GM19193 (cell line): ENCODE data around the gene LYRM2.

ENCODE experiments used
- POLR2A ChIP-seq: IDR thresholded peaks from 4 replicates; pipeline ENCODE4 v1.6.1; 2011; ENCODE audit not compliant: insufficient read depth, insufficient read length; ENCODE audit errors: extremely low read depth

The LYRM2 gene

DNA sequence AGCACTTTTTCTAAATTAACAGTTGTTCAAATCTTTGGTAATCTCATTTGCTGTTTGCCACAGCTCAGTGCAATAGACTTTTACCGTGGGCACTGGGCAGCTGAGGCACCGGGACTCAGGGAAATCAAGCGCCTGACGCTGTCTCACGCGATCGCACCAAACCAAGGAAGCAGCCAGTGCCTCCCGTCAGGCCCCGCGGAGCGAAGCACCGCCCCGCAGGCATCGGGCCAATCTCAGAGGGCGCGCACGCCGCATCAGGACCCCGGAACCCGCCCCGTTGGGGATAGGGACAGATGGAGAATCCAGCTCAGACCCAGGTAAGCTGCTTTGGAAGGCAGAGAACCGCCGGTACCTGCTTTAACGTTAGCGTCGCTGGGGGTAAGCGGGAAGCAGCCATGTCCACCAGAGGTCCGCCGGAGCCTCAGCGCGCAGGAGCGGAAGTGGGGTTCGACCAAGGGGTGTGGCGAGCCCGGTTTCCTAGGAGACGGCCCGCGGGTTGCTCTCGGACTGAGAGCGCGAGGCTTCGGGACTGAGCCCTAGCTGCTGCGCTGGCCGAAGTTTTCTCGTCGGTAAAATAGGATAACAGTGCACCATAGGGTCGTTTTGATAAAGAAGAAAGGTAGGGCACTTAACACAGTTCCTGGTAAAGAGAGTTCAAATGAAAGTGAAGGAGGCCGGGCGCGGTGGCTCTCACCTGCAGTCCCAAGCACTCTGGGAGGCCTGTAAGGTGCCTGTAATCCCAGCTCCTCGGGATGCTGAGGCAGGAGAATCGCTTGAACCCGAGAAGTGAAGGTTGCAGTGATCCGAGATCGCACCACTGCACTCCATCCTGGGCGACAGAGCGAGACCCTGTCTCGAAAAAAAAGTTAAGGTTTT lies at the start of gene LYRM2:
Gene LYRM2 (minus strand): TSS at position 428 of the 876 bp plus-strand sequence. CDS start 31 bp downstream, at position 397.
- TF ChIP-seq POLR2A: peak; percentile 96

DNA sequence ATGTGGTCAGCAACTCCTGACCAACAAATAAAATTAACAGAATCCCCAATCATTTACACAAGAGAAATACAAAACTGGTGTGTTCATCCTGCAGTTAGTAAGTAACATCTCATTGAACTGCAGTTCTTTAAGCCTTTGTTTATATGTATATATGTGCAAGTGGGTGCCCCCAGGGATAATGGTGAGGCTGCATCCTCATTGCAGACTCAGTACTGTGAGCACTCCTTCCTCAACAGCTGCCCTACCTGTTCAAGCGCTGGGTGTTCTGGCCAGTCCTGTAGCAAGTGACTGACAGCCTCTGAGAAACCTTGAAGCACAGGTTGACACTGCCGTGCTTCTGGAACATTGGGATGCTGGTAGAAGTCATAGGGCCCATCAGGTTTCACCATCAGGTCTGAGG lies 49.8 kb upstream of the LYRM2 start:
- TF ChIP-seq POLR2A: no peak

GRCh38 chr6:89685311-89685710 lies 46.8 kb upstream of the LYRM2 start:
- TF ChIP-seq POLR2A: no peak

DNA sequence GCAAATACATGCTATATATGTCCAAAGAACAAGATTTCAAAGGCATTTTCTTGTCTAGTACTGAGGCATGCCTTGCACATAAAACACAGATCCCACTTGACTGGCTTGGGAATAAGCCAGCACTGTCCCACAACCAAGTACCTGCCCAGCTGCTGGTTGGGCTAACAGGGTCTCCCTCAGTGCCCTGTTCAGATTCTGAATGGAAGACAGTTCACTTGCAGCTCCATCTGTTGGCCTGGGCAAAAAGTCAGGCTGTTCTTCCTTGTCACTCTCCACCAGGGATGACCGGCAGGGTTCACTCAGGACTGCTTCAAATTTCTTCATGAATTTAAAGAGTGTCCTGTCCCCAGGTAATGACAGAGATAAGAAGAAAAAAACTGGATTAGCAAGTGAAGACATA lies 44.4 kb upstream of the LYRM2 start:
- TF ChIP-seq POLR2A: no peak

DNA sequence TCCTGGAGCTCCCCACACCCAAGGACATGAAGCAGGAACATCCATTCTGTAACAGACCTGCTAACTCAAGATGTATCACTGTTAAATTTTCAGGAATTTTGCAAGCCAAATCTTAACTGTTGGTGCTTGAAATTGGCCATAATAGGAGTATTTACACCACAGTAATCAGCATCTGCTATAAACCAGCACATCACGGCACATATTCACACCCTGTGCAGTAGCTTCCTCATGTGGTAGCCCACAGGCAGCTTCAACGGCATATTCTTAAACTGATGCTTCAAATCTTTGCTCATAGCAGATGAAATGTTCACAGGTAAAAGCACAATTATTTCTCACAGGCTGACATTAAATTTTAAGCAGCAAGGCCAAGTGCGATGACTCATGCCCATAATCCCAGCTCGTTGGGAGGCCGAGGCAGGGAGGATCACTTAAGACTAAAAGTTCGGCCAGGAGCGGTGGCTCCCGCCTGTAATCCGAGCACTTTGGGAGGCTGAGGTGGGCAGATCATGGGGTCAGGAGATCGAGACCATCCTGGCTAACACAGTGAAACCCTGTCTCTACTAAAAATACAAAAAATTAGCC lies 43.5 kb upstream of the LYRM2 start:
- no peak for TF ChIP-seq POLR2A

- no peak for TF ChIP-seq POLR2A
Observed at GRCh38 chr6:89680551-89680950, 42.0 kb upstream of the LYRM2 start.

GRCh38 chr6:89680150-89680549 lies 41.6 kb upstream of the LYRM2 start:
- TF ChIP-seq POLR2A: no peak

- TF ChIP-seq POLR2A: no peak
Observed at GRCh38 chr6:89679215-89680120, 40.9 kb upstream of the LYRM2 start.

- TF ChIP-seq POLR2A: no peak
Observed at GRCh38 chr6:89678531-89678930, 40.0 kb upstream of the LYRM2 start.

GRCh38 chr6:89675949-89676748 lies 37.6 kb upstream of the LYRM2 start:
- no peak for TF ChIP-seq POLR2A

GRCh38 chr6:89670935-89671565 lies 32.5 kb upstream of the LYRM2 start:
- TF ChIP-seq POLR2A: no peak

- no peak for TF ChIP-seq POLR2A
Observed at GRCh38 chr6:89669002-89669401, 30.5 kb upstream of the LYRM2 start.

GRCh38 chr6:89667872-89668556 lies 29.5 kb upstream of the LYRM2 start:
- no peak for TF ChIP-seq POLR2A
